ENCODE data around the gene KCNMB3. TPM values are rescaled to one million over a fixed set of nuclear protein-coding genes. Genes with fewer than 3 reads are reported as not detected.

The KCNMB3 gene
- polyA plus RNA-seq, 3 donors = 0.14 to 2.2 TPM; not detected in 1

DNA sequence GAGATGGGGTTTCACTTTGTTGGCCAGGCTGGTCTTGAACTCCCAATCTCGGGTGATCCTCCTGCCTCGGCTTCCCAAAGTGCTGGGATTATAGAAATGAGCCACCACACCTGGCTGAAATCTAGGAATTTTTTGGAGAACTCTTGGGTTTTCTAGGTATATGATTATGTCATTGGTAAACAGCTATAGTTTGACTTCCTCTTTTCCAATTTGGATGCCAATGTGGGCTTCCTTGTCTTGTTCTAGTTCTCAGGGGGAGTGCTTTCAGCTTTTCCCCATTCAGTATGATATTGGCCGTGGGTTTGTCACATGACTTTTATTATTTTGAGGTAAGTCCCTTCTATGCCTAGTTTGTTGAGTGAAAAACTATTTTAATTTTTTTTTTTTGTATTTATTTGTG is 17.9 kb downstream of the KCNMB3 start:
- Histone ChIP-seq H3K27ac (ENCODE audit: low read depth in 1 of 2, low read length in 2 of 2) (no peak overlapping the region), H3K4me2 (replicated peaks; ENCODE audit: extremely low read depth, low read length, poor library complexity, severe bottlenecking) (no peak overlapping the region), H3K9me3 (replicated peaks in 1 of 2; ENCODE audit: control insufficient read depth in 1 of 2, insufficient read depth in 1 of 2, low read length in 2 of 2) (no peaks in the 10 kb centered on the region), H4K20me1 (ENCODE audit: insufficient read depth, low read length) (no peaks in the 10 kb centered on the region), H3K27me3 (ENCODE audit: control insufficient read depth in 2 of 2, insufficient read depth in 2 of 2, low read length in 2 of 2) (no peaks in the 10 kb centered on the region), H3K36me3 (replicated peaks in 1 of 2; ENCODE audit: control insufficient read depth in 1 of 2, insufficient read depth in 2 of 2, low read length in 2 of 2) (peaks cover 35 to 54% of the 10 kb centered on the region in 2 donors), H3K4me3 (replicated peaks in 1 of 3; ENCODE audit: low read depth in 2 of 3, low read length in 3 of 3) (no peak overlapping the region), H3K9ac (ENCODE audit: insufficient read depth, low read length, poor library complexity, severe bottlenecking) (no peak overlapping the region), H3K4me1 (ENCODE audit: control insufficient read depth in 1 of 2, insufficient read depth in 2 of 2, low read length in 2 of 2) (no peaks in the 10 kb centered on the region), H3K79me2 (ENCODE audit: insufficient read depth, low read length) (no peaks in the 10 kb centered on the region), H2AFZ (ENCODE audit: insufficient read depth, low read depth, low read length, poor library complexity, severe bottlenecking) (no peak overlapping the region)
- H3K9me3 Mint-ChIP-seq = no peaks in the 10 kb centered on the region
- intact Hi-C loops (cut with micrococcal nuclease) = no loop called here
- WGBS (ENCODE audit: insufficient coverage) = 95% methylated on average over 2 of the region's 3 CpGs
- TF ChIP-seq, protein P1, sequence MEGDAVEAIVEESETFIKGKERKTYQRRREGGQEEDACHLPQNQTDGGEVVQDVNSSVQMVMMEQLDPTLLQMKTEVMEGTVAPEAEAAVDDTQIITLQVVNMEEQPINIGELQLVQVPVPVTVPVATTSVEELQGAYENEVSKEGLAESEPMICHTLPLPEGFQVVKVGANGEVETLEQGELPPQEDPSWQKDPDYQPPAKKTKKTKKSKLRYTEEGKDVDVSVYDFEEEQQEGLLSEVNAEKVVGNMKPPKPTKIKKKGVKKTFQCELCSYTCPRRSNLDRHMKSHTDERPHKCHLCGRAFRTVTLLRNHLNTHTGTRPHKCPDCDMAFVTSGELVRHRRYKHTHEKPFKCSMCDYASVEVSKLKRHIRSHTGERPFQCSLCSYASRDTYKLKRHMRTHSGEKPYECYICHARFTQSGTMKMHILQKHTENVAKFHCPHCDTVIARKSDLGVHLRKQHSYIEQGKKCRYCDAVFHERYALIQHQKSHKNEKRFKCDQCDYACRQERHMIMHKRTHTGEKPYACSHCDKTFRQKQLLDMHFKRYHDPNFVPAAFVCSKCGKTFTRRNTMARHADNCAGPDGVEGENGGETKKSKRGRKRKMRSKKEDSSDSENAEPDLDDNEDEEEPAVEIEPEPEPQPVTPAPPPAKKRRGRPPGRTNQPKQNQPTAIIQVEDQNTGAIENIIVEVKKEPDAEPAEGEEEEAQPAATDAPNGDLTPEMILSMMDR (IDR thresholded peaks at IDR 0.05) = no peak
- peaks cover 43 to 63% of the 10 kb centered on the region in 2 donors for H3K36me3 Mint-ChIP-seq
- H3K27ac Mint-ChIP-seq = no peak overlapping the region
- H3K27me3 Mint-ChIP-seq (ENCODE audit: low read depth in 3 of 3) = no peaks in the 10 kb centered on the region
- H3K4me3 Mint-ChIP-seq = no peak overlapping the region
- H3K4me1 Mint-ChIP-seq = peaks cover 9% of the 10 kb centered on the region
- no peak for DNase-seq

DNA sequence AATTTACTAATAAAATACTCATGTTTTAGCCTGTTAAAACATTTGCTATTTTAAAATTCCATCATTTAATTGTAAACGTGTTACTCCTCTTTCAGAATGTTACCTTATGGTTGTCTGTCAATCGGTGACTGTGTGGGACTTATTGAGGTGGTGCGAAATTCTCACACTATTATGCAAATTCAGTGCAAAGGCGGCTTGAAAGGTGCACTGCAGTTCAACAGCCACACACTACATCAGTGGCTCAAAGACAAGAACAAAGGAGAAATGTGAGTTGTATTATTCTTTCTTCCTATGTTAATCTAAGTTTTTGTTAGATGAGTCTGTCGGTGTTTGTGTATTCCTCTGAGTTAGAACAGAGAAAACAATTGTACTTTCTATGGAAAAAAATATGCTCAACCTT is 21.7 kb downstream of the KCNMB3 start:
- intact Hi-C loops (cut with micrococcal nuclease) = no loop called here
- Histone ChIP-seq H3K4me3 (replicated peaks in 1 of 3; ENCODE audit: low read depth in 2 of 3, low read length in 3 of 3) (no peak overlapping the region), H2AFZ (ENCODE audit: insufficient read depth, low read depth, low read length, poor library complexity, severe bottlenecking) (no peak overlapping the region), H4K20me1 (ENCODE audit: insufficient read depth, low read length) (no peaks in the 10 kb centered on the region), H3K9me3 (replicated peaks in 1 of 2; ENCODE audit: control insufficient read depth in 1 of 2, insufficient read depth in 1 of 2, low read length in 2 of 2) (no peaks in the 10 kb centered on the region), H3K27me3 (ENCODE audit: control insufficient read depth in 2 of 2, insufficient read depth in 2 of 2, low read length in 2 of 2) (no peaks in the 10 kb centered on the region), H3K4me1 (ENCODE audit: control insufficient read depth in 1 of 2, insufficient read depth in 2 of 2, low read length in 2 of 2) (no peaks in the 10 kb centered on the region), H3K27ac (ENCODE audit: low read depth in 1 of 2, low read length in 2 of 2) (no peak overlapping the region), H3K79me2 (ENCODE audit: insufficient read depth, low read length) (no peaks in the 10 kb centered on the region), H3K9ac (ENCODE audit: insufficient read depth, low read length, poor library complexity, severe bottlenecking) (no peak overlapping the region), H3K4me2 (replicated peaks; ENCODE audit: extremely low read depth, low read length, poor library complexity, severe bottlenecking) (no peak overlapping the region), H3K36me3 (replicated peaks in 1 of 2; ENCODE audit: control insufficient read depth in 1 of 2, insufficient read depth in 2 of 2, low read length in 2 of 2) (peaks cover 59 to 77% of the 10 kb centered on the region in 2 donors)
- TF ChIP-seq, protein P1 (IDR thresholded peaks at IDR 0.05) = no peak
- no peaks in the 10 kb centered on the region for H3K27me3 Mint-ChIP-seq (ENCODE audit: low read depth in 3 of 3)
- no peaks in the 10 kb centered on the region for H3K4me1 Mint-ChIP-seq
- no peaks in the 10 kb centered on the region for H3K9me3 Mint-ChIP-seq
- no CpG with 5 or more reads among the region's 5 CpGs for WGBS (ENCODE audit: insufficient coverage)
- H3K4me3 Mint-ChIP-seq = no peak overlapping the region
- peaks cover 56 to 72% of the 10 kb centered on the region in 2 donors for H3K36me3 Mint-ChIP-seq
- H3K27ac Mint-ChIP-seq = no peak overlapping the region
- DNase-seq = no peak

Measured in CD14-positive monocyte (primary cell).